ENCODE measurements around the gene LTBR.

Gene LTBR

DNA sequence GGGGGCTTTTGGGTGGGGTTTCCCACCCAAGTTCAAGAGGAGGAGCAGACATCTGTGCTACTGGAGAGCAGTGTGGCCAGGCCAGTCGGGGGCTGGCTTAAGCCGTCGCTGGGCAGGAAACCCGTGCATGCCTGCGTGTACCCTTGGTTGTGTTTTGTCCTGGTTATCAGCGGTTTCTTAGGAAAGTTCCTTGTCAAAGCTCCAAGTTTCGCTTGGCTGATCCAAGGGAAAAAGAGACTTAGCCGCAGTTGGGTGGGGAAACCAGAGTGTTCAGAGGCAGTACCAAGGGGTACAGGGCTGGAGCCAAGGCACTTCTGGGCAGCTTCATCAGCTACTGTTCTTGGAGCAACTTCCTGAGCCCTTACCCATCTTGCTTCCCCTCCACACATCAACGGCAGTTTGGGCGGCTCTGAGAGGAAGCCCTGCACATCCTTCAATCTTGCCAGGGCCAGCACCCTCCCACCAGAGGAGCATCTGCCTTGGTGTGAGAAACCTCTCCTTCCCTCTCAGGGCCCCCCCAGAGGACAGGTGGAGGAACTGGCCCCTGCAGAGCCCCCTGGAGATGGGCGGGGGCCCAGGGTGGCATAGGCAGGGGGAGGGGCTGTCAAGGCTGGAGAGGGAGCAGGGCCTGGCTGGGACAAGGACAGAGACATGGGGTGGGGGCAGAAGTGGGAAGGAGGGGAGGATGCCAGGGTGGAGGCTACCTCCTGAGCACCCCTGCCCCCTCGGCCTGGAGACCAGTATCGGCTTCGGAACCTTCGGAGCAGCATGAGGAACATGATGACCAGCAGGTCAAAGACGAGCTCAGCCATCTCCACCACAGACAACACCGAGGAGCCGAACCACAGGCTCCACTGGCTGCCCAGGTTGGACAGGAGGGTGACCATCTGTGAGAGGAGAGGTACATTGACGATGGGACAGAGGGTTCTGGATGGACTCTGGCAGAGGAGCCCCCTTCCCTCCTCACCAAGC lies 36.3 kb upstream of the LTBR start:
- DNase-seq = no peak

DNA sequence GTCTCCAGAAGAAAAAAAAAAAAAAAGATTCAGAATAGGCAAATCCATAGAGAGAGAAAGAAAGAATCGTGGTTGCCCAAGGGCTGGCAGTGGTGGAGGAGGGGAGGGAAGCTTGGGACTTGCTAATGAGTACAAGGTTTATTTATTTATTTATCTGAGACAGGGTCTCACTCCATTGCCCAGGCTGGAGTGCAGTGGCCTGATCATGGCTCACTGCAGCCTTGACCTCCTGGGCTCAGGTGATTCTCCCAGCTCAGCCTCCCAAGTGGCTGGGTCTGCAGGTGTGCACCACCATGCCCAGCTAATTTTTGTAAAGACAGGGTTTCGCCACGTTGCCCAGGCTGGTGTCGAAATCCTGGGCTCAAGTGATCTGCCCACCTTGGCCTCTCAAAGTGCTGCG lies 32.3 kb upstream of the LTBR start:
- DNase-seq = no peak

DNA sequence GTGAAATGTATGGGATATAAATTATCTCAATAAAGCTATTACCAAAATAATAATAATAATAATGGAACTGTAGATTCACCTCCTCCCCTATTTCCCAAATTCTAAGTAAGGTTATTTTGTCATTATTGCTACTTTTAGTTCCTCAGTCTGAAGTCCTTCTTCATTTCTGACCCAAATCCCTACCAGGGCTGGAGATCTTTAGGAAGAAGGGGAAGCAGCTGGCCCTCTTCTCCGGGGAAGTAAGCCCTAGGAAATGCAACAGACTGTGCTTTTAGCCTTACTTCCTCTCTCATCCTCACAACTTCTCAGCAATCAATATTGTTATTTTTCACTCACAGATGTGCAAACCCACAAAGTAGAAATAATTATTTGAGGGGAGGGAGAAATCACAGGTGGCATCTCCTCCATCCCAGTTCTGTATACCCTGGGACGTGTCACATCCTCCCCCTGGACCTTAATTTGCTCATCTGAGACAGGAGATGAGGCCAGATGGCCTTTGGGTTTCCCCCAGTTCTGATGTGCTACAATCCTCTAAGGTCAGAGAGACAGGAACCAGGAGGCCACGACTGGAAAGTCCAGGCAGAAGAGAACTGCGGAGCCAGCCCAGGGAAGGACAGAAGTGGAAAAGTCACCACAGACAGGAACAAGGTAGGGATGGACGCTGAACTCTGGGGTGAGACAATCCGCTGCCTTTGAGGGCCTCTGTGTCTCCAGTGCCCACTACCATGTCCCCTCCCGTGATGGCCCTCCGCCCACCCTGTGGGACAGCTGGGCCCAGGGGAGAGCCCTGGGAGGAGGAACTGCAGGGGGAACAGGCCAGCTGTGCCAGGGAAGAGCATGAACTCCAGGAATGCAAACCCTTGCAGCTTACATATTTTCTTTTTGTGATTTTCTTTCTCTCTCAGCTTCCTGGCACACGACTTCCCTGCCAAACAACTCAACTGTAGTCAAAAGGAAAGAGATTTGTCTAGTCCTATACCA lies 31.5 kb upstream of the LTBR start:
- DNase-seq = no peak

DNA sequence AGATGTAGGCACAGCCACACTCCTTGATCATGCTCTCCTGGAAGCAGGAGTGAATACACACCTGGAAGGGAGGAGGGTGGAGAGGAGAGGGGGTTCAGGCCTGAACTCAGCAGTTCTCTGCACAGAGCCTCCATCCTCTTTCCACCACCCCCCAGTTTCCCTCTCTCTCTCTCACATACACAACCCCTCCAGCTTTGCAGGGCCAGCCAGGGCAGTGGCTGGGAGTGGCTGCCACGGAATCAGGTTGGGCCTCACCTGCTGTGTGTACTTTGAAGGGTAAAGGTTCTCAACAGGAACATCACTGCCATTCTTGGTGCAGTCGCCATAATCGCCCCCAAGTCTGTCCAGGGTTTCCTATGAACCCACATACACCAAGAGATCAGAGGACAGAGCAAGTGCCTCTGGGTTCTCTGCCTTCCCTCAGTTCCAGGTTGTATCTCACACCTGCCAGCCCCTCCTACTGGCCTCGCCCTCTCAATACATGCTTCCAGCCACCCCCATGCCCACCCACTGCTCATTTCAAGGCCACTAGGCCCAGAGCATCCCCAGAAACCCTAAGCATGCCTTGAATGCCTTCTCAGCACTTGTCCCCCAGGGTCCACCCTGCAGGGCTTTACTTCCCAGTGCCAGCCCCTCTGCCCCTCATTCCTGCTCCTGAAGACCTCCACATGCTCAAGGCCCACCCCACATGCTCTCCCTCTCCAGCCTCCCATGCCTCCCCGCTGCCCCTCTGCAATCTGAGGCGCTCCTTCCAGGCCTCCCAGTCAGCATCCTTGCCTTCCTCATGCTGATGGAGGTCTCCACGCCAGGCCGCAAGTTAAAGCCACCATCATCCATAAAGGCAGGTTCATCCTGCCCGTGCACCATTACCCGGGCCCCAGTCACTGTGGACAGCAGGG lies 29.2 kb upstream of the LTBR start:
- no peak for DNase-seq

DNA sequence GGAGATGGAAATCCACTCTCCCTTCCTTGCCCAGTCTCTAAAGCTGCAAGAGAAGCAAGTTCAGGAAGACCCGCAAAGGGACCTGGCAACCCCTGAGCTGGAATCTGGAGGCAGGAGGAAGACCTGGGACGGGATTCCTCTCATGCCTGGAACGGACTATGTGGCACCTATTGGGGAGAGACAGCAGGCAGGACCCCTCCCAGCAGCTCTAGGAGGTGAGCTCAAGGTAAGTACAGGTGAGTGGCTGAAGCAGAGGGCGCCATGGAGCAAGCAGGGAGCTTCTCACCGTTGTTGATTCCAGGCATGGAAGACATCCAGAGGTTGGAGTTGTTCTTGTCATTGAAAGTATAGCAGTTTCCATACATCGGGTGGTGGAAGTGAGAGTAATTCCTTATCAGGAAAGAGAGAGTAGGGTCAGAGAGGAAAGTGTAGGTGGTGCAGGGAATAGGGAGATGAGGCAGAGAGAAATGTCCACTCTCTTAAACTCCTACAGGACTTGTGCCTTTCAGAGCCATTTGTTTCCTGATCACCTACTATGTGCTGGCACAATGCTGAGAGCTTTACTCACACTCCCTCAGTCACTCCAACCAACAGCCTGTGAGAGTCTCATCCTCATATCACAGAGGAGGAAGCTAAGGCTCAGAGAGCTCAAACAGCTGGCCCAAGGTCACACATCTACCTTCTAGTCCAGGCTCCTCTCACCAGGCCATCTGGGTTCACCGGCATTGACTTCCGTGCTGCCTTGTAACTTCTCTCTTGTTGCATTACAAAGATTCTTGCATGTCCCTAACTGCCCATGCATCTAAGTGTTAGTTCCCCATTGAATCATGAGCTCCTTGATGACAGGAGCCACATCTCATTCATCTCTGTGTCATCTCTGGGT lies 28.2 kb upstream of the LTBR start:
- no peak for DNase-seq

DNA sequence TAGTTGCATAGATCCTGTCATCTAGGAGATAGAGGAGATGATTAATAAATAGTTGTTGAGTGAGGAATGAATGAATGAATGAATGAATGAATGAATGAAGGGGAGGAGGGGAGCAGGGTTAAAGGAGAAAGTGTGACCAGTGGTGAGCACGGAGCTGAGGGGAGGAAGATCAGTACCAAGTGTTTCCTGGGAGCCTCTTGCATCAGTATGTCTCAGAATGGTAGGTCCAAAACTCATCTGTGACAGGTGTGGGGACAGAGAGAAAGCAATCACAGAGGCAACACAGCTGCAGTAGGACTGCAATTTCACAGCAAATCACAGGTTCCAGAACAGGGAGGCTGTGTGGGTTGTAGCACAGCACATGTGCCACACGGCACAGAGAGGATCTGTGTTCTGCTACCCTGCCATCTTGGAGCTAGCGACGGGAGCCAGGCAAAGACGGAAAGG lies 27.6 kb upstream of the LTBR start:
- no peak for DNase-seq

DNA sequence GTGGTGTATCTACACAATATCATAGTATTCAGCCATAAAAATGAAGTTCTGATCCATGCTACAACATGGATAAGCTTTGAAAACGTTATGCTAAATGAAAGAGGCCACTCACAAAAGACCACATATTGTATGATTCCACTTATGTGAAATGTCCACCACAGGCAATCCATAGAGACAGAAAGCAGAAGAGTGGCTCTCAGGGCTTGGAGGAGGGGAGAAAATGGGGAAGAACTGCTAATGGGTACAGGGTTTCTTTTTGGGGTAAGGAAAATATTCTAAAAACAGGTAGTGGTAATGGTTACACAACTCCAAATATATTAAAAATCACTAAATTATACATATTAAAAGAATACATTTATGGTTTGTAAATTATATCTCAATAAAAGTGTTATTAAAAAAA lies 25.1 kb upstream of the LTBR start:
- no peak for DNase-seq

DNA sequence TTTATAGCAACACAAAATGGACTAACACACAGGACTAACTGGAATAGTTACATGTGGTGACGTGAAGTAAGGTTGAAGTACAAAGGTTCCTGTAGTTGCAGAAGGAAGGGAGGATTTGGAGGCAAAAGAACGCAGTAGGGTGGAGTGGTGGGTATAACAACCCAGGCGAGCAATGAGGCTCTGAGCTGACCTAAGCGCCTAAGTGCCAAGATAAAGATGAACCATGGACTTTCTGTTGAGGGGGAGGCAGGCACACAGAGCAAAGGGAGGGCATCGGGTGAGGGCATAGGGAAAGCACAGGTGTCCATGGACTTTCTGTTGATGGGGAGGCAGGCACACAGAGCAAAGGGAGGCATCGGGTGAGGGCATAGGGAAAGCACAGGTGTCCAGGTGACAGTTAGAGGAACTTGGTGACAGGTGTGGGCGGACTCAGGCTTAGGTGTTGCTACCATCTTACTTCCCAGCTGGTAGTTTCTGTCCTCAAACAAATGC lies 23.8 kb upstream of the LTBR start:
- DNase-seq = no peak

DNA sequence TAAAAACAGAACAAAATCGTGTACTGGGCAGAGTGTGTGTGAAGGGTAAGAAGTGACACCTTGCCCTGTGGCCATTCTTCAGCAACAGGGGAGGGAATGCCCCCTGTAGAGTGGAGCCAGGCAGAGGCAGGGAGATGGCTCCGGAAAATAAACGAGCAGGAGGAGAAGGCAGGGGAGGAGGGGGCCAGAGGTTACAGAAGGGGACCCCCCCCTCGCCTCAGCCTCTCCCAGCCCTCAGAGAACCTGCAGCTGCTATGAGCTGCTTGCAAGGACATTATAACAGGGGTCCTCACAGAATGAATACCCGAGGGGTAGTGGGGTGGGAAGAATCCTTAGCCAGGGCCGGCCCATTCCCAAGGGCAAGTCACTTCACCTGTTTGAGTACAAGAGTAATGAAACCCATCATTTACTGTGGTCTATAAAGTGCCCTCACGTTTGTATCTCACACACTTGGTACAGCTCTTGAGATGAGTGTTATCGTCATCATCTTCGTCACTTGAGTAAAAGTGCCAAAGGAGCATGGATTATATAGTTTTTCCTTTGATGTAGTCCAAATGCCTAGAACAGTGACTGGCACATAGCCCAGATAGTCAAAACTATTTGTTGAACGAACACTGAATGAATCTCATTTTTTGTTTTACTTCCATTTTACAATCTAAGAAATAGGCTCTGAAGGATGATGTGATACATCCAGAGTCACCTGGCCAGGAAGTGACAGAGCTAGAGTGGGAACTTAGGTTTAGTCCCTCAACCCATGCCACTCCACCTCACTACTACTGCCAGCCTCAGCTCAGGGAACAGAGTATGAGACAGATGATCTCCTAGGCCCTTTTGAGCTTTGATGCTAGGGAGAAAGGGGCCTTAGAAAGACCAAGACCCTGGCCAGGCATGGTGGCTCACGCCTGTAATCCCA lies 23.1 kb upstream of the LTBR start:
- DNase-seq = no peak

DNA sequence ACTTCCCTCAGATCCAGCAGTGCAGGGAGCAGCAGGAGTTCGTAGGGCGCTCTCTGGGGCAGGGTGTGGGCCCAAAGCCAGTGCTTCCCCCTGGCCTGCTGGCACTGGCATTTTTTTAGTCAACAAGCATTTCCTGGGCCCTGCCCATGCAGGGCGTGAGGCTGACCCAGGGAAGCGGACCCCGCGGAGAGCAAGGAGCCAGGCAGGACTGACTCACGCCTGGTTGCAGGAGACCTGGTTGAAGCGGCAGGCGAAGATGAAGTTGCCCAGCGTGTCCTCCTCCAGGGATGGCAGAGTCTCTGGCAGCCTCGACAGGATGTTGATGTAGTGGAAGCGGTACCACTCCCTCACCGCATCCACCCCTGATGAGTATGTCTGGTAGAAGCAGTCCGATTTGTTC lies 22.1 kb upstream of the LTBR start:
- DNase-seq = no peak

DNA sequence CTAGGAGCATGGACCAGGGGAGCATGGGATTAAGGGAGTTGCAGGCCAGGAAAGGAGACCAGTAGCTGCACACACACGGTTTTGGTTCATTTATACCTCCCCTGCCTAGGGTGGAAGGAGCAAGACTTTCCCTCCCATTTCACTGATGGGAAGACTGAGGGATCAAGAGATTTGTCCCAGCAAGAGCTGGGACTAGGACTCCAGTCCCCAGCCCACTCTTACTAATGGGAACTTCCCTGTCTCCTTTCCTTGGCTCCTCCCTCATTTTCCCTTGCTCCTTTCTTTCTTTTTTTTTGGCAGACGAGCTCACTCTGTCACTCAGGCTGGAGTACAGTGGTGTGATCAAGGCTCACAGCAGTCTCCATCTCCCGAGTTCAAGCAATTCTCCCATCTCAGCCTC lies 21.6 kb upstream of the LTBR start:
- DNase-seq = no peak

DNA sequence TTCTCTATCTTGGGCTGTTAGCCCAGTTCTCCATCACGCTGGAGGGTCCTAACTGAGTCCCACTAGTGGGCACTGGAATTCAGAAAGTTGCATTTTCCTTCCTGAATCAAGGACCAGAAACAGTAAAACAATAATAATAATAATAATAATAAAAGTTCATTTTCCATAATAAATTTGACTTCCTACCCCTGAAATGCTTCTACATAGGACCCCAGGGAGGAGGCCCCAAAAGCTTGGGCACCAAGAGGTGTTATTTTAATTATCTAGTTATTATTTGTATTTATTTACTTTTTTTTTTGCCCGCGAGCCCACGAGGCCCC lies 21.0 kb upstream of the LTBR start:
- no peak for DNase-seq

DNA sequence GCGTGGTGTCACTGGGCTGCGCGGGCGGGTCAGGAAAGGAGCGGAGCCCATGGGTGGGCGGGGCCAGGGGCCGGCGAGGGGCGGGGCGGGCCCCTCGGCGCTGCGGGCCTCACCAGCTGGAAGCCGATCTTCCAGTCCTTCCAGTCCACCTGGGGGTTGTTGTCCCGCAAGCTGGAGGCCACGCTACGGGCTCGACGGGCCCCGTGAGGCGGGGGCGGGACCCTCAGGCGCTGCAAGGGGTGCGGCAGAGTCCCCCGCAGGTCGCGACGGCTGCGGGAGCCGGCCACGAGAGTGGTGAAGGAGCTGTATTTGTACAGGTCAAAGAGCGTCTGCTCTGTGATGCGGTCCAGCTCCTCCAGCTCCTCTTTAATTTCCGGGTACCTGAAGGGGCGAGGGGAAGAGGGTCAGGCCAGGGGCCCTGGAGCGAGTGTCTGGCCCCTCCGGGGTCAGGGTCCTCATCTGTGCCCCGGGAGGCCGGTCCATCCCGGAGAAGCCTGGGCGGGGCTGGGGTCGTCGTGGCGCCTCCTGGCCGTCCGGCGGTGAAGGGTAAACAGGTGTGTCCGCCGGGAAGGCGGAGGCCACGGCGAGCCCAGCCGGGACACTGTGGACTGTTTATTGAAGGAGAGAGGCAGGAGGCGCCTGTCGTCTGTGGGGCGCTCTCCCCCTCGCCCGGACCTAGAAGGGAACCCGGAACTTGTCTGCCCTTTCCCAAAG lies 20.5 kb upstream of the LTBR start:
- DNase-seq = peak; percentile 88

DNA sequence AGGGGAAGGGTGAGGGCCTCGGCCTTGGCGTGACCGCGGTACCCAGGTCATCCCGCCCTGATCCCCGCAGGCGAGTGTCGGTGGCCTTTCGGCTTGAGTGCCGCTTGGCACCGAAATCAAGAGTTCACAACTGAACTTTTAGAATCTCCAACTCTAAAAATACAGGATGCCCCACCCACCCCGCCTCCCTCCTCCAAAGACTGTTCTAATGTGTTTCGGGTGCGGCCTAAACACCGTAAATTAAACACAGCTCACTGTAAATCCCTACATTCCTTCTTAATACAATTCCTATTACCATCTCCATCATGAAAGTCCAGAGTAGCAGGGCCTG lies 20.0 kb upstream of the LTBR start:
- DNase-seq = no peak

DNA sequence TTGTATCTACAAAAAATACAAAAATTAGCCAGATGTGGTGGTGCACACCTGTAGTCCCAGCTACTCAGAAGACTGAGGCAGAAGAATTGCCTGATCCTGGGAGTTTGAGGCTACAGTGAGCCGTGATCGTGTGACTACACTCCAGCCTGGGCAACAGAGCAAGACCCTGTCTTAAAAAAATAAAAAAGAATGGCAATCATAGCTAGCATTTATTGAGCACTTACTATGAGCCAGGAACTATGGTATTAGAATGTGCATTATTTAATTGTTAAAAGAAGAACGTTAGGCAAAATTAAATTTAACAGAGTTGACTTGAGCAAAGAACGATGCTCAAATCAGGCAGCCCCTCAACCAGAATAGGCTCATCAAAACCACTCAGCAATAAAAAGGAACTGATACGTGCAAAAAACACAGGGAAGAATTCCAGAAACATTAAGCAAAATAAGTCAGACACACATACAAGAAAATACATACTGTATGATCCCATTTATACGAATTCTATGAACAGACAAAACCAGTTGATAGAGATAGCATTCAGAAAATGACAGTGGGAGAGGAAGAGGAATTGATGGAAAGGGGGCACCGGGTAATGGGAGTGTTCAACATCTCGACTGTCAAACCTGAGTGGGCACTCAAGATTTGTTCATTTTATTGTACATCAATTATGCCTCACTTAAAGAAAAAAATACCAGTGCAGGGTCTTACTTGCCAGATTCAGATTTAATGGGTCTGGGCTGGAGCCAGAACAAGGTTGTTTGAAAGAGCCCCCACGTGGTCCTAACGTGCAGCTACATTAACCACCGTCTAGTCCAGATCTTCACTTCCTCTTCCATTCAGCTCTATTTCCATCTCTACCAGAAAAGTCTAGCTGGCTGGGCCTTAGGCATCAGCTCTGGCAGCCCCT lies 16.6 kb upstream of the LTBR start:
- peak; percentile 71 for DNase-seq

DNA sequence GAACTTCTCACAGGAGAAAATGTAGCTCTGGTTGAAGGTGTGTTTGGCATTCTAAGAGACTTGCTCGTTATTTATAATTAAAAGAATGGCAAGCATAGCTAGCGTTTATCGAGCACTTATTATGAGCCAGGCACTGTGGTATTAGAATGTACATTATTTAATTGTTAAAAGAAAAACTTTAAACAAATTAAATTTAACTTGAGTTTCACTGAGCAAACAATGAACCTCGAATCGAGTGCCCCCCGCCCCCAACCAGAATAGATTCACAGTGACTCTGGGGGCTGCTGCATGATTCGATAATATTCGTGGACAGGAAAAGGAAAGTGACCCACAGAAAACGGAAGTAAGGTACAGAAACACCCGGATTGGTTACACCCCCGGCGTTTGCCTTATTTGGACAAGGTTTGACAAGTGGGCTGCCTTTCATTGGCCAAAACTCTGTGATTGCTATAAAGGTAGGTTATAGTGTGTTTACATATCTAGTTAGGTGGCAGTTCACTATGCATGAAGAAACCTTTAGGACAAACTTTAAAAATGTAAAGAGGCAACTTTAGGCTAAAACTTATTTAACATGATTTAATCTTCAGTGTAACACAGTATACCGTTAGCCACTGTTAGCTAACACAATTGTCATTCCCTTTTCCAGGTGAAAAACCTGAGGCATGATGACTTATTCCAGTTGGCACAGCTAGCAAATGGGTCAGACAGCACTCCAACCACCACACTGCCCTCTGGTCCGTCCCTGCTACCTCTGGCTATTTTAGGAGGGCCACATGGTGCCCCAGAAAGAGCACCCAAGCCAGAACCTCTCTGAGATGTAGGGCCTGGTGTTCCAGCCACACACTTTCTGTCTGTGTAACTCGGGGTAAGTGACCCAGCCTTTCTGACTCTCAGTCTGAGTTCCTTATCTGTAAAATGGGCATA lies 15.7 kb upstream of the LTBR start:
- no peak for DNase-seq

DNA sequence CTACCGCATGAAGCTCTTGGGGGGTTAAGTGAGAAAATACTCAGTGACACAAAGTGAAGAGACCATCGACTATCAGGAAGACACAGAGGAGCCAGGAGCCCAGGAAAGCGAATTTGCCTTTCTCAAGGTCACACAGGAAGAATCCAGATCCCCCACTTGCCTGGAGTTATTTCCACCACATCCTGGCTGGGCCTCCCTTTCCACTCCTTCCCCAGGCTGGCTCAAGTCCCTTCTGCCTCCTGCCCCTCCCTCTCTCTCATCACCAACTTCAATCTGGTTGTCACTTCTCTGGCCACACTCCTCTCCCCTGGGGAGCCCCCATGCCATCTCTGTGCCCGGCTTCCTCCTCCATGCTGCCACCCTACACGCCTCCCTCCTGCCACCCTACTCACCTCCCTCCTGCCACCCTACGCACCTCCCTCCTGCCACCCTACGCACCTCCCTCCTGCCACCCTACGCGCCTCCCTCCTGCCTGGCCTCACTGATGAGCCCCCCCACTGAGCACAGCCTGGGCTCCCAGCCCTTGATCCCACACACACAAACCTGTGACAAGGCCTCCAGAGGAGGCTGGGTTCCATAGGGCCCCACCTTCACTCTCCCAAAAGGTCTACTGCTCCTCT lies 14.9 kb upstream of the LTBR start:
- no peak for DNase-seq

All from activated CD8-positive, alpha-beta memory T cell treated with anti-CD3 and anti-CD28 coated beads for 24 hours (primary cell).